ENCODE measurements around the gene KIF13A. TPM values are rescaled to one million over a fixed set of nuclear protein-coding genes. Genes with fewer than 3 reads are reported as not detected.

Gene KIF13A
- total RNA-seq, 1 donor from 2014 or later: 51.9 TPM

DNA sequence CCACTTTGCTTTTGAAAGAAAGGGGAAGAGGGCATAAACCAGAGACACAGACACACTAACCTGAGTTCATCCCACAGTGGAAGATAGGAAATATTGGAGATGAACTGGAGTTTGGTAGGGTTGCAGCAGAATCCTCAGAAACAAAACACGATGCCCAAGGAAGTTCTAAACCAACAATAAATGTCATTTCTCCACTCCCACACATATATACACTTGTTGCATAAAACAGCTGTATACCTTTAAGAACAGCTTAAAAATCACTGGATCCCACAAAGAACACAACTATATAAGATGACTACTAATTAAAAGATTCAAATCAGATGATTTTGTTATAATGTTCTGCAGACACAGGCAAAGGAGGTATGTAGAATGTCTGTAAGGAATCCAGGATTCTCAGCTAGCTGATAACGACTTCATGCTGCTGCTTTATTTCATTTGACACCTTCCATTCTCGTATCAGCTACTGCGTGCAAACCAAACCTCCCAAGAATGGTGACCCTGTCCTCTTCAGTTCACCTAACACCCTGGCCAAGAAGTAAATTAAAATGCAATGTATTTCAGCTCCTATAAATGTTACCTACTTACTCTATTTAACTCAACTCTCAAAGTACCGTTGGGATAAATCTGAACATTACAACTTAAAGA lies 14.3 kb downstream of the KIF13A start:
- H3K9me3 Mint-ChIP-seq (ENCODE audit: low read depth): no peaks in the 10 kb centered on the region
- H3K36me3 Mint-ChIP-seq (ENCODE audit: low read depth): no peaks in the 10 kb centered on the region
- H3K27me3 Mint-ChIP-seq (ENCODE audit: low read depth): no peaks in the 10 kb centered on the region
- no peak overlapping the region for H3K4me3 Mint-ChIP-seq (ENCODE audit: unreplicated experiment)
- TF ChIP-seq, protein P1, sequence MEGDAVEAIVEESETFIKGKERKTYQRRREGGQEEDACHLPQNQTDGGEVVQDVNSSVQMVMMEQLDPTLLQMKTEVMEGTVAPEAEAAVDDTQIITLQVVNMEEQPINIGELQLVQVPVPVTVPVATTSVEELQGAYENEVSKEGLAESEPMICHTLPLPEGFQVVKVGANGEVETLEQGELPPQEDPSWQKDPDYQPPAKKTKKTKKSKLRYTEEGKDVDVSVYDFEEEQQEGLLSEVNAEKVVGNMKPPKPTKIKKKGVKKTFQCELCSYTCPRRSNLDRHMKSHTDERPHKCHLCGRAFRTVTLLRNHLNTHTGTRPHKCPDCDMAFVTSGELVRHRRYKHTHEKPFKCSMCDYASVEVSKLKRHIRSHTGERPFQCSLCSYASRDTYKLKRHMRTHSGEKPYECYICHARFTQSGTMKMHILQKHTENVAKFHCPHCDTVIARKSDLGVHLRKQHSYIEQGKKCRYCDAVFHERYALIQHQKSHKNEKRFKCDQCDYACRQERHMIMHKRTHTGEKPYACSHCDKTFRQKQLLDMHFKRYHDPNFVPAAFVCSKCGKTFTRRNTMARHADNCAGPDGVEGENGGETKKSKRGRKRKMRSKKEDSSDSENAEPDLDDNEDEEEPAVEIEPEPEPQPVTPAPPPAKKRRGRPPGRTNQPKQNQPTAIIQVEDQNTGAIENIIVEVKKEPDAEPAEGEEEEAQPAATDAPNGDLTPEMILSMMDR (IDR thresholded peaks at IDR 0.05): no peak
- no peak for DNase-seq (ENCODE audit: low spot score)
- no peak overlapping the region for H3K27ac Mint-ChIP-seq (ENCODE audit: unreplicated experiment)
- H3K4me1 Mint-ChIP-seq (ENCODE audit: low read depth): peaks cover 41% of the 10 kb centered on the region

DNA sequence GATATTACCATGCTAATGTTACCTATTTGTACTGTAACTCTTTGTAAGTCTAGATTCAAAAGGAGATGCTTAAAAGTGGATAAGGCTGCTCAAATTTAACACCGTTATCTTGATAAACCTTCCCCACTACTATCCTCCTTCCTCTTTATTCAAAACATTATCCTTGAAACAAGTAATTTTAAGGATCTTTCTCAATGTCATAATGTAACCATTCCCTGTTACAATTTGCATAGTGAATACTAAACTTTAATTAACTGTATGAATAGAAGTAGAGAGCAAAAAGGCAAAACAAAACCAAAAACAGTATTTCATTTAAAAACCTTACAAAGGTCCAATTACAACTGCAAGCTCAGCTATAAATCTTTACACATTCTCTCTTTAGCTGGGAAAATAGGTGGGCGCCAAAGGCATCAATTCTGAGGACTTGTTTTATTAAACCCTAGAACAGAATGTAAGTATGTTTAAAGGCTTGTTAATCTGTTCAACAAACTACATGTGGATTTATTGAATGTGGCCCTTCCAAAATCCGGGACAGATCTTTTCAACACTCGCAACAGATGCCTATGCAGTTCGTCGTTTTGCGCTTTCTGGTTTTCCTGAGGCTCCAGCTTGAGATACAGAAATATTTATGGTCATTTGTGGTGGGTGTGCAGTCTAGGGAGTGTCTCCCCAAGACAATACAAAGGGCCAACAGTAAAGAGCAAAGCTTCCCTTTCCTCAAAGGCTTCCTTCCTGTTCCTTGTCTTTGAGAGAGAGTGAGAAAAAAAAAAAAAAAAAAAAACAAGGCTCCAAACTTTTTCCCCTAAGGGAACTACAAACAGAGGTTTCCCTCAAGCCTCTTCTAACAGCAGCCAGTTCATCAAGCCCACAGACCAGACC lies 15.1 kb downstream of the KIF13A start:
- H3K4me1 Mint-ChIP-seq (ENCODE audit: low read depth): peaks cover 48% of the 10 kb centered on the region
- peak overlapping the region; percentile 45 for H3K27ac Mint-ChIP-seq (ENCODE audit: unreplicated experiment)
- H3K36me3 Mint-ChIP-seq (ENCODE audit: low read depth): no peaks in the 10 kb centered on the region
- H3K27me3 Mint-ChIP-seq (ENCODE audit: low read depth): no peaks in the 10 kb centered on the region
- no peaks in the 10 kb centered on the region for H3K9me3 Mint-ChIP-seq (ENCODE audit: low read depth)
- H3K4me3 Mint-ChIP-seq (ENCODE audit: unreplicated experiment): no peak overlapping the region
- TF ChIP-seq, protein P1 (IDR thresholded peaks at IDR 0.05): no peak
- no peak for DNase-seq (ENCODE audit: low spot score)

DNA sequence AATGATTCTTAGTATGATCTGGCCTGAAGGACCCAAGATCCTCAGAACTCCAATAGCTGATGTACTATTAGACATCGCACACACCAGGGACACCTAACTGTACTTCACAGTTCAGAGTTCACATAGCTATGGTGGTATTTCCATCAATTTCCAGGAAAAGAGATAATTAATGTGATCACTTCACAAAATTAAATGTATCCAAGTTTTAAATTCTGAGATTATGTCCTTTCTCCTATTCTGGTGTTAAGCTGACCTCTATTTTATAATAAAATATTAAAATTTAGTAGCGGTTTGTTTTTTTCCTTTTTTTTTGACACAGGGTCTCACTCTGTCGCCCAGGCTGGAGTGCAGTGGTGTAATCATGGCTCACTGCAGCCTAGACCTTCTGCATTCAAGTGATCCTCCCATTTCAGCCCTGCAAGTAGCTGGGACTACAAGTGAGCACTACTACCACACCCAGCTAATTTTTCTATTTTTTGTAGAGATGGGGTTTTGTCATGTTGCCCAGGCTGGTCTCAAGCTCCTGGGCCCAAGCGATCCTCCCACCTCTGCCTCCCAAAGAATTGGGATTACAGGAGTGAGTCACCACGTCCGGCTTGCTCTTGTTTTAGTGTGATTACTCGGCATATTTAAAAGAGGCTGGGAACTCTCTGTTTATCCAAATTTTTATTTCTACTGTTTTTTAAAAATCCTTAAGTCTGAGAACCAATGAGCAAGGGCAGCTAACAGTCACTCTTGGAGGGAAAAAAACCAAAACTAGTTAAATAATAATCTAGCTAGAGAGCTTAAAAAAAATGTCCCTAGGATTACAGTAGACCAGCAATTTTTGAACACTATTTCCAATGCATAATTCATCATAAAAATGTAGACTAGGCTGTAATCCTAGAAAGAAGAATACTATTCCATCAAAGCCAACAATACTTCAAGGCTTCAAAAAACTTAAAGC lies 16.0 kb downstream of the KIF13A start:
- peak overlapping the region; percentile 75 for H3K27ac Mint-ChIP-seq (ENCODE audit: unreplicated experiment)
- no peaks in the 10 kb centered on the region for H3K27me3 Mint-ChIP-seq (ENCODE audit: low read depth)
- no peak overlapping the region for H3K4me3 Mint-ChIP-seq (ENCODE audit: unreplicated experiment)
- DNase-seq (ENCODE audit: low spot score): no peak
- H3K9me3 Mint-ChIP-seq (ENCODE audit: low read depth): no peaks in the 10 kb centered on the region
- H3K36me3 Mint-ChIP-seq (ENCODE audit: low read depth): no peaks in the 10 kb centered on the region
- TF ChIP-seq, protein P1 (IDR thresholded peaks at IDR 0.05): no peak
- H3K4me1 Mint-ChIP-seq (ENCODE audit: low read depth): peaks cover 58% of the 10 kb centered on the region

DNA sequence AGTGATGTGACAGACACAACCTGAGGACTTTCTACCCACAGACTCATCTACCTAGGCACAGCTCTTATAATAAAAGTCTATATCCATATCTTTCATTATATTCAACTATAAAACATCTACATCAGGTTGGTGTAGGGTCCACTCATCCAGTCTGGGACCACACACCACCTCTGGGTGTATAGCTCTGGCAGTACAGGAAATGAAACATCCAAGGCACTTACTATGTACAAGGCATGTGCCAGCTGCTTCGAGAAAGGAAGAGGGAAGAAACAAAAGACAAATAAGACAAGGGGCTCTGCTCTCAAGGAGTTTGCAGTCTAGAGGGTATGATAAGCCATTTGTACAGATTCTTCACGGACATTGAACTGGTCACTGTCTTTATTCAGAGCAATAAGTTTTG lies 18.6 kb downstream of the KIF13A start:
- Mint-ChIP-seq H3K4me3 (ENCODE audit: unreplicated experiment) (no peak overlapping the region), H3K9me3 (ENCODE audit: low read depth) (no peaks in the 10 kb centered on the region), H3K27ac (ENCODE audit: unreplicated experiment) (peak overlapping the region; percentile 81), H3K27me3 (ENCODE audit: low read depth) (no peaks in the 10 kb centered on the region), H3K4me1 (ENCODE audit: low read depth) (peaks cover 82% of the 10 kb centered on the region), H3K36me3 (ENCODE audit: low read depth) (no peaks in the 10 kb centered on the region)
- DNase-seq (ENCODE audit: low spot score): no peak
- TF ChIP-seq, protein P1 (IDR thresholded peaks at IDR 0.05): no peak

All from chondrocyte (in vitro differentiated cells).